Endothelial cell of umbilical vein (primary cell): ENCODE measurements around the gene AGRN. TPM values are rescaled to one million over a fixed set of nuclear protein-coding genes. Genes with fewer than 3 reads are reported as not detected.

Experiments
- BruUV-seq: library from RNA; stranded (reverse); fragments of 400-500 nt; replicated peaks from 2 replicates; lab custom pipeline; 2021; lab: Mats Ljungman, UMichigan
- CTCF ChIA-PET: fragments of 300-600, 350-600 bp; sonication (Branson Sonifier 250); formaldehyde crosslinking; loops from one replicate; lab custom pipeline; 2021; ENCODE audit warnings: antibody characterized with exemption, inconsistent platforms; lab: Charles Lee
- POLR2A ChIA-PET: fragments of 300-600, 350-600 bp; sonication (Branson Sonifier 250); formaldehyde crosslinking; loops from one replicate; lab custom pipeline; 2021; ENCODE audit warnings: antibody characterized with exemption, inconsistent platforms; lab: Charles Lee
- DNase-seq: peaks from one replicate; pipeline ENCODE4 v3.0.0-alpha.2; 2011; ENCODE audit warnings: low read depth, low spot score
- FAIRE-seq: peaks from 2 replicates; lab custom pipeline; 2011; peaks lifted over from hg19 to GRCh38; lab: Jason Lieb, UNC
- H2AFZ ChIP-seq: 2 replicates; pipeline ENCODE4 v1.6.0; 2012; ENCODE audit warnings: low read depth, low read length, control low read depth, inconsistent platforms
- H3K27ac ChIP-seq: 2 replicates; pipeline ENCODE4 v1.5.1; 2011; ENCODE audit warnings: low read depth, mild to moderate bottlenecking, control low read depth, low read length, moderate library complexity; ENCODE audit not compliant: insufficient read depth
- H3K27me3 ChIP-seq, 2 experiments: 2 replicates each; pipeline versions ENCODE4 v1.6.0 to v1.6.1; 2011; ENCODE audit warnings: low read length in 2 of 2, mixed read lengths in 1 of 2; ENCODE audit not compliant: control insufficient read depth in 2 of 2, insufficient read depth in 2 of 2
- H3K36me3 ChIP-seq, 2 experiments: 2 replicates in 1 of 2; 3 replicates in 1 of 2; pipeline ENCODE4 v1.5.1; 2011; ENCODE audit warnings: low read length in 2 of 2, mild to moderate bottlenecking in 1 of 2, moderate library complexity in 1 of 2; ENCODE audit not compliant: control insufficient read depth in 2 of 2, insufficient read depth in 2 of 2; ENCODE audit errors: extremely low read depth in 1 of 2
- H3K4me1 ChIP-seq: 3 replicates; pipeline ENCODE4 v1.5.1; 2011; ENCODE audit warnings: mild to moderate bottlenecking, low read length; ENCODE audit not compliant: control insufficient read depth, insufficient read depth; ENCODE audit errors: extremely low read depth
- H3K4me2 ChIP-seq: 2 replicates; pipeline ENCODE4 v1.6.1; 2011; ENCODE audit warnings: low read length, control low read depth, mixed read lengths; ENCODE audit not compliant: insufficient read depth
- H3K4me3 ChIP-seq, 3 experiments: fragments of 200-600 bp in 1 of 3; sonication (generic), shearing (Covaris generic) in 1 of 3; replicated peaks in 1 of 3; 2 replicates each; pipeline ENCODE4 v1.5.1; 2011 to 2016; ENCODE audit warnings: control low read depth in 3 of 3, low read length in 3 of 3, mild to moderate bottlenecking in 2 of 3, inconsistent platforms in 1 of 3, low read depth in 1 of 3, moderate library complexity in 1 of 3; ENCODE audit not compliant: insufficient read depth in 1 of 3
- H3K79me2 ChIP-seq: 2 replicates; pipeline ENCODE4 v1.6.0; 2012; ENCODE audit warnings: low read length, inconsistent platforms; ENCODE audit not compliant: control insufficient read depth, insufficient read depth
- H3K9ac ChIP-seq: replicated peaks from 2 replicates; pipeline ENCODE3; 2011; ENCODE audit warnings: low read length, control low read depth; ENCODE audit not compliant: insufficient read depth; ENCODE audit errors: extremely low read depth
- H3K9me1 ChIP-seq: replicated peaks from 3 replicates; pipeline ENCODE4 v1.6.0; 2011; ENCODE audit warnings: mild to moderate bottlenecking, low read length; ENCODE audit not compliant: control insufficient read depth, insufficient read depth; ENCODE audit errors: extremely low read depth
- H3K9me3 ChIP-seq: replicated peaks from 2 replicates; pipeline ENCODE4 v1.5.1; 2012; ENCODE audit warnings: low read length, inconsistent platforms; ENCODE audit not compliant: control insufficient read depth, insufficient read depth
- H4K20me1 ChIP-seq: replicated peaks from 2 replicates; pipeline ENCODE3; 2011; ENCODE audit warnings: mild to moderate bottlenecking, low read length; ENCODE audit not compliant: control insufficient read depth, insufficient read depth; ENCODE audit errors: extremely low read depth
- EZH2 ChIP-seq: IDR thresholded peaks from 2 replicates; pipeline ENCODE4 v1.6.1; 2012; ENCODE audit warnings: borderline replicate concordance, low read depth, mild to moderate bottlenecking, moderate library complexity, low read length, inconsistent platforms; ENCODE audit not compliant: severe bottlenecking
- GATA2 ChIP-seq: IDR thresholded peaks from 2 replicates; pipeline ENCODE4 v1.7.0; 2011; ENCODE audit warnings: low read depth, mild to moderate bottlenecking, moderate library complexity, mixed read lengths, low read length; ENCODE audit not compliant: insufficient read length, insufficient read depth
- JUN ChIP-seq: IDR thresholded peaks from 2 replicates; pipeline ENCODE4 v1.6.1; 2011; ENCODE audit warnings: borderline replicate concordance, low read depth; ENCODE audit not compliant: insufficient read length, insufficient read depth
- MYC ChIP-seq: IDR thresholded peaks from one replicate; pipeline ENCODE4 v1.6.1; 2011; ENCODE audit warnings: mild to moderate bottlenecking, low read depth, low read length
- POLR2A ChIP-seq: IDR thresholded peaks from 2 replicates; pipeline ENCODE4 v1.6.1; 2012; ENCODE audit warnings: low read depth, mild to moderate bottlenecking, control low read depth, low read length
- dilution Hi-C: fragments of 300-500 bp; cut with MboI; formaldehyde crosslinking; loops from one replicate; pipeline ENCODE4 v1.15.0; 2019; ENCODE audit warnings: low sequenced_read_pairs; ENCODE audit not compliant: extremely low pct_ligation_motif_present
- intact Hi-C: fragments of 100-400 bp; cut with micrococcal nuclease; formaldehyde crosslinking; loops from one replicate; pipeline ENCODE4 v1.10.0; 2022
- polyA plus RNA-seq, 4 experiments: library from polyadenylated mRNA; depleted of rRNA in 3 of 4; stranded (reverse) in 3 of 4; unstranded in 1 of 4; fragments of >200 nt; gene quantifications; 2 replicates each; pipeline versions ENCODE4 v1.2.1 to v1.2.3, GENCODE V29; 2011 to 2012; ENCODE audit warnings: missing spikeins in 1 of 4
- total RNA-seq: library from RNA; stranded (reverse); gene quantifications from 2 replicates; pipeline ENCODE4 v1.2.3, GENCODE V29; 2021
- TF ChIP-seq, protein P1 (sequence below), 2 donors: IDR thresholded peaks; 1 replicate in 1 of 2; 2 replicates in 1 of 2; pipeline ENCODE4 v1.5.1; 2011; ENCODE audit warnings: low read length in 2 of 2, mild to moderate bottlenecking in 2 of 2, moderate library complexity in 2 of 2, control low read depth in 1 of 2, inconsistent platforms in 1 of 2, low read depth in 1 of 2; ENCODE audit not compliant: insufficient read depth in 1 of 2; ENCODE audit errors: extremely low read depth in 1 of 2
- TF ChIP-seq, protein P2 (sequence below): IDR thresholded peaks from 2 replicates; pipeline ENCODE4 v1.6.1; 2011; ENCODE audit not compliant: insufficient read depth, insufficient read length

The AGRN gene
- total and polyA plus RNA-seq, 2 donors (not counting 3 experiments of a cell fraction or from before 2014, with no cell fraction given): 66.6 to 67.8 TPM

DNA sequence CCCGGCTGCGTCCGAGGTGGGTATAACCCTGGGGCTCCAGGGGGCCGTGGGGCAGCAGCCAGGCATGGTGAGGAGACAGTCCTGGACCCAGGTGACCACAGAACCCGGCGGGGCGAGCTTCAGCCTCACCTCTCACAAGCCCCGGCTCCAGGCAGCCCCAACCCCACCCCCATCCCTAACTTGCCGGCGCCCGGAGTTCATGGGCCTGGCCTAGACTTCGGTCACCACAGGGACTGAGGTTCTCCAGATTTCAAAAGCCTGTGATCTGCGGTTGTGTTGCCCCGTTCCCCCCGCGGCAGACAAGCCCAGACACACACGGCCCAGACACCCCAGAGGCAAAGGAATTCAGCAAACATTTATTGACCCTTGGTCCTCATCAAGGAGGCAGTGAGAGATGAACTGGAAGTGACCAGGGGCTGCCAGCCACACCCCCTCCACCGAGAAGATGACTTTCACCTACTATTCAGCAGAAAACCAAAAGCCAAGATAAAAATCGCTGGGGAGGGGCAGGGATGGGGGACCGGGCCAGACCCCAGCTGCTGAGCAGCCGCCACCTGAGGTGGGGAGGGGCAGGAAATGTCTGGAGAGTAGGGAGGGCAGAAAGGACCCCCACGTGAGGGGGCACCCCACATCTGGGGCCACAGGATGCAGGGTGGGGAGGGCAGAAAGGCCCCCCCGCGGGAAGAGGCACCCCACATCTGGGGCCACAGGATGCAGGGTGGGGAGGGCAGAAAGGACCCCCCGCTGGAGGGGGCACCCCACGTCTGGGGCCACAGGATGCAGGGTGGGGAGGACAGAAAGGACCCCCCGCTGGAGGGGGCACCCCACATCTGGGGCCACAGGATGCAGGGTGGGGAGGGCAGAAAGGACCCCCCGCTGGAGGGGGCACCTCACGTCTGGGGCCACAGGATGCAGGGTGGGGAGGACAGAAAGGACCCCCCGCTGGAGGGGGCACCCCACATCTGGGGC, 24.0 kb upstream of the AGRN start:
- TF ChIP-seq JUN (no peak), MYC (no peak), GATA2 (no peak), EZH2 (no peak), POLR2A (no peak)
- TF ChIP-seq, protein P1, sequence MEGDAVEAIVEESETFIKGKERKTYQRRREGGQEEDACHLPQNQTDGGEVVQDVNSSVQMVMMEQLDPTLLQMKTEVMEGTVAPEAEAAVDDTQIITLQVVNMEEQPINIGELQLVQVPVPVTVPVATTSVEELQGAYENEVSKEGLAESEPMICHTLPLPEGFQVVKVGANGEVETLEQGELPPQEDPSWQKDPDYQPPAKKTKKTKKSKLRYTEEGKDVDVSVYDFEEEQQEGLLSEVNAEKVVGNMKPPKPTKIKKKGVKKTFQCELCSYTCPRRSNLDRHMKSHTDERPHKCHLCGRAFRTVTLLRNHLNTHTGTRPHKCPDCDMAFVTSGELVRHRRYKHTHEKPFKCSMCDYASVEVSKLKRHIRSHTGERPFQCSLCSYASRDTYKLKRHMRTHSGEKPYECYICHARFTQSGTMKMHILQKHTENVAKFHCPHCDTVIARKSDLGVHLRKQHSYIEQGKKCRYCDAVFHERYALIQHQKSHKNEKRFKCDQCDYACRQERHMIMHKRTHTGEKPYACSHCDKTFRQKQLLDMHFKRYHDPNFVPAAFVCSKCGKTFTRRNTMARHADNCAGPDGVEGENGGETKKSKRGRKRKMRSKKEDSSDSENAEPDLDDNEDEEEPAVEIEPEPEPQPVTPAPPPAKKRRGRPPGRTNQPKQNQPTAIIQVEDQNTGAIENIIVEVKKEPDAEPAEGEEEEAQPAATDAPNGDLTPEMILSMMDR (IDR thresholded peaks at IDR 0.05; ENCODE audit: extremely low read depth in 1 of 2, insufficient read depth in 1 of 2, low read depth in 1 of 2, low read length in 2 of 2): no peak
- TF ChIP-seq, protein P2, sequence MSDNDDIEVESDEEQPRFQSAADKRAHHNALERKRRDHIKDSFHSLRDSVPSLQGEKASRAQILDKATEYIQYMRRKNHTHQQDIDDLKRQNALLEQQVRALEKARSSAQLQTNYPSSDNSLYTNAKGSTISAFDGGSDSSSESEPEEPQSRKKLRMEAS: no peak
- Histone ChIP-seq H3K27me3 (peaks cover 0 to 19% of the 10 kb centered on the region in 2 experiments), H4K20me1 (no peaks in the 10 kb centered on the region), H3K79me2 (no peaks in the 10 kb centered on the region), H3K4me3 (no peak overlapping the region), H3K36me3 (no peaks in the 10 kb centered on the region), H3K4me1 (peaks cover 7% of the 10 kb centered on the region), H3K9ac (no peak overlapping the region), H2AFZ (no peak overlapping the region), H3K9me1 (no peaks in the 10 kb centered on the region), H3K27ac (no peak overlapping the region), H3K4me2 (no peak overlapping the region), H3K9me3 (no peaks in the 10 kb centered on the region)
- FAIRE-seq: peak; percentile 12
- CTCF ChIA-PET: interaction anchor here (1.8 to 3.9 kb wide), 2 partner anchors 11 to 12 kb away, joined by 13 to 25 read pairs; no protein-coding TSS in a partner anchor
- intact Hi-C loops (no loop called here), dilution Hi-C loops (no loop called here)
- no peak for DNase-seq
- no TSS peak for BruUV-seq
- POLR2A ChIA-PET: no interaction called here
